H9 (cell line): ENCODE results near the gene KIR3DL3. TPM values are rescaled to one million over a fixed set of nuclear protein-coding genes. Genes with fewer than 3 reads are reported as not detected.

Experiments used
- DNase-seq: peaks from one replicate; pipeline ENCODE4 v3.0.0-alpha.2; 2017
- H2AFZ ChIP-seq: one replicate; pipeline ENCODE4 v1.6.1; 2013; ENCODE audit warnings: mild to moderate bottlenecking, low read length, control low read depth, moderate library complexity
- H2AK5ac ChIP-seq: 2 replicates; pipeline ENCODE4 v1.6.1; 2013; ENCODE audit warnings: low read length, control low read depth, mixed read lengths; ENCODE audit not compliant: insufficient read length
- H2BK120ac ChIP-seq: one replicate; pipeline ENCODE4 v1.6.1; 2013; ENCODE audit warnings: low read depth, mild to moderate bottlenecking, low read length, control low read depth, inconsistent platforms; ENCODE audit not compliant: poor library complexity, severe bottlenecking
- H2BK12ac ChIP-seq: 2 replicates; pipeline ENCODE4 v1.6.1; 2013; ENCODE audit warnings: low read length, control low read depth, mixed read lengths, low read depth; ENCODE audit not compliant: insufficient read length
- H2BK15ac ChIP-seq: 2 replicates; pipeline ENCODE4 v1.6.1; 2013; ENCODE audit warnings: low read depth, low read length, control low read depth
- H2BK20ac ChIP-seq: one replicate; pipeline ENCODE4 v1.6.1; 2013; ENCODE audit warnings: low read depth, mild to moderate bottlenecking, low read length, control low read depth, inconsistent platforms; ENCODE audit not compliant: poor library complexity, severe bottlenecking
- H2BK5ac ChIP-seq: 2 replicates; pipeline ENCODE4 v1.6.1; 2013; ENCODE audit warnings: low read length, control low read depth, mixed read lengths; ENCODE audit not compliant: insufficient read length
- H3K14ac ChIP-seq: 2 replicates; pipeline ENCODE4 v1.6.1; 2013; ENCODE audit warnings: low read length, control low read depth; ENCODE audit not compliant: insufficient read depth
- H3K18ac ChIP-seq: 2 replicates; pipeline ENCODE4 v1.6.1; 2013; ENCODE audit warnings: low read depth, mild to moderate bottlenecking, mixed read lengths, low read length, control low read depth; ENCODE audit not compliant: insufficient read length
- H3K23ac ChIP-seq: 2 replicates; pipeline ENCODE4 v1.6.1; 2013; ENCODE audit warnings: low read length, control low read depth, mixed read lengths, low read depth; ENCODE audit not compliant: insufficient read length
- H3K23me2 ChIP-seq: 2 replicates; pipeline ENCODE4 v1.6.1; 2013; ENCODE audit warnings: low read depth, mild to moderate bottlenecking, mixed read lengths, low read length, control low read depth; ENCODE audit not compliant: insufficient read length, poor library complexity, severe bottlenecking
- H3K27ac ChIP-seq: 2 replicates; pipeline ENCODE4 v1.5.1; 2013; ENCODE audit warnings: low read length, control low read depth, mixed read lengths, low read depth; ENCODE audit not compliant: insufficient read length
- H3K27me3 ChIP-seq: 2 replicates; pipeline ENCODE4 v1.6.1; 2013; ENCODE audit warnings: low read length, control low read depth, inconsistent platforms; ENCODE audit not compliant: insufficient read depth
- H3K4ac ChIP-seq: 2 replicates; pipeline ENCODE4 v1.6.1; 2013; ENCODE audit warnings: low read depth, mild to moderate bottlenecking, control low read depth, inconsistent platforms, low read length, moderate library complexity
- H3K4me1 ChIP-seq: 2 replicates; pipeline ENCODE4 v1.6.1; 2013; ENCODE audit warnings: low read length, control low read depth, inconsistent platforms; ENCODE audit not compliant: insufficient read depth
- H3K4me2 ChIP-seq: 2 replicates; pipeline ENCODE4 v1.6.1; 2013; ENCODE audit warnings: low read length, control low read depth, mixed read lengths; ENCODE audit not compliant: insufficient read length, insufficient read depth
- H3K56ac ChIP-seq: 2 replicates; pipeline ENCODE4 v1.6.1; 2013; ENCODE audit warnings: low read depth, mild to moderate bottlenecking, mixed read lengths, low read length, control low read depth; ENCODE audit not compliant: insufficient read length
- H3K79me1 ChIP-seq: 2 replicates; pipeline ENCODE4 v1.6.1; 2013; ENCODE audit warnings: low read depth, mild to moderate bottlenecking, moderate library complexity, low read length, control low read depth, inconsistent platforms; ENCODE audit not compliant: insufficient read depth, poor library complexity, severe bottlenecking
- H3K79me2 ChIP-seq: 2 replicates; pipeline ENCODE4 v1.6.1; 2013; ENCODE audit warnings: low read length, control low read depth, inconsistent platforms; ENCODE audit not compliant: insufficient read depth
- H3K9ac ChIP-seq: 2 replicates; pipeline ENCODE4 v1.6.1; 2013; ENCODE audit warnings: low read length, control low read depth, mixed read lengths; ENCODE audit not compliant: insufficient read length; ENCODE audit errors: extremely low read depth
- H3K9me3 ChIP-seq: one replicate; pipeline ENCODE4 v1.6.1; 2013; ENCODE audit warnings: low read depth, low read length, inconsistent platforms; ENCODE audit not compliant: control insufficient read depth
- H3T11ph ChIP-seq: one replicate; pipeline ENCODE4 v1.6.1; 2013; ENCODE audit warnings: mild to moderate bottlenecking, low read length, control low read depth, inconsistent platforms
- H4K20me1 ChIP-seq: one replicate; pipeline ENCODE4 v1.6.1; 2013; ENCODE audit not compliant: control insufficient read depth, insufficient read length, insufficient read depth
- H4K5ac ChIP-seq: 2 replicates; pipeline ENCODE4 v1.6.1; 2013; ENCODE audit warnings: low read depth, mild to moderate bottlenecking, mixed read lengths, low read length, control low read depth; ENCODE audit not compliant: insufficient read length
- H4K8ac ChIP-seq: replicated peaks from 2 replicates; pipeline ENCODE4 v1.6.1; 2013; ENCODE audit warnings: low read length, control low read depth, mixed read lengths, low read depth; ENCODE audit not compliant: insufficient read length
- H4K91ac ChIP-seq: 2 replicates; pipeline ENCODE4 v1.6.1; 2013; ENCODE audit warnings: low read depth, mild to moderate bottlenecking, moderate library complexity, mixed read lengths, low read length, control low read depth; ENCODE audit not compliant: insufficient read length
- H3K27ac Mint-ChIP-seq, 3 experiments: 2 replicates in 2 of 3; 3 replicates in 1 of 3; pipeline ENCODE4 v1.8.0; 2020 to 2021; ENCODE audit warnings: mixed read lengths in 3 of 3, mild to moderate bottlenecking in 1 of 3, moderate library complexity in 1 of 3
- H3K27me3 Mint-ChIP-seq: 2 replicates; pipeline ENCODE4 v1.8.0; 2021; ENCODE audit warnings: low read depth, mild to moderate bottlenecking, moderate library complexity, mixed read lengths
- H3K36me3 Mint-ChIP-seq, 3 experiments: 2 replicates in 2 of 3; 3 replicates in 1 of 3; pipeline ENCODE4 v1.8.0; 2020 to 2021; ENCODE audit warnings: low read depth in 3 of 3, mixed read lengths in 3 of 3; ENCODE audit not compliant: insufficient read depth in 1 of 3
- H3K4me1 Mint-ChIP-seq, 2 experiments: 2 replicates each; pipeline ENCODE4 v1.8.0; 2020; ENCODE audit warnings: mixed read lengths in 2 of 2
- H3K4me3 Mint-ChIP-seq, 2 experiments: 2 replicates in 1 of 2; 3 replicates in 1 of 2; pipeline ENCODE4 v1.8.0; 2020 to 2021; ENCODE audit warnings: mild to moderate bottlenecking in 2 of 2, mixed read lengths in 2 of 2, moderate library complexity in 1 of 2
- H3K9me3 Mint-ChIP-seq, 2 experiments: 2 replicates in 1 of 2; 3 replicates in 1 of 2; pipeline ENCODE4 v1.8.0; 2020; ENCODE audit warnings: mild to moderate bottlenecking in 2 of 2, mixed read lengths in 2 of 2, moderate library complexity in 1 of 2
- CTCF ChIP-seq: fragments of 200-600 bp; sonication (generic); conservative IDR thresholded peaks from 3 replicates; pipeline ENCODE4 v1.8.0; 2021; ENCODE audit warnings: antibody characterized with exemption, mild to moderate bottlenecking
- WGBS: extraction: QIAGEN DNeasy Blood & Tissue Kit; methylation state at CpG from one replicate; pipeline ENCODE4 v1.1.7; 2013; ENCODE audit warnings: missing lambda C conversion rate, low lambda C conversion rate, mixed read lengths; ENCODE audit not compliant: insufficient read length; ENCODE audit errors: extremely low coverage; 5-methylcytosine and 5-hydroxymethylcytosine counted together
- total RNA-seq: library from RNA; stranded (reverse); gene quantifications from 2 replicates; pipeline ENCODE4 v1.2.1, GENCODE V29; 2021

KIR3DL3 gene
- total RNA-seq, 1 experiment from 2014 or later: not detected

- Mint-ChIP-seq H3K27me3 (peaks cover 8% of the 10 kb centered on the region), H3K36me3 (peaks cover 15 to 45% (median 22%) of the 10 kb centered on the region in 3 experiments), H3K4me3 (no peak overlapping the region), H3K27ac (no peak overlapping the region), H3K4me1 (no peaks in the 10 kb centered on the region), H3K9me3 (peaks cover 95 to 98% of the 10 kb centered on the region in 2 experiments)
- Histone ChIP-seq H3K27me3 (no peaks in the 10 kb centered on the region), H3K4me1 (no peaks in the 10 kb centered on the region), H2BK15ac (no peak overlapping the region), H2BK5ac (no peak overlapping the region), H4K91ac (no peak overlapping the region), H2BK12ac (no peak overlapping the region), H4K20me1 (no peaks in the 10 kb centered on the region), H3K79me1 (no peaks in the 10 kb centered on the region), H3K27ac (no peak overlapping the region), H3K14ac (no peak overlapping the region), H3K4me2 (no peak overlapping the region), H3K79me2 (no peaks in the 10 kb centered on the region), H2BK120ac (no peak overlapping the region), H2AK5ac (no peak overlapping the region), H3K4ac (no peak overlapping the region), H3T11ph (no peak overlapping the region), H4K5ac (no peak overlapping the region), H3K9me3 (peaks cover 94% of the 10 kb centered on the region), H3K23me2 (no peaks in the 10 kb centered on the region), H2BK20ac (no peak overlapping the region), H3K23ac (no peak overlapping the region), H2AFZ (no peak overlapping the region), H3K9ac (no peak overlapping the region), H4K8ac (no peak overlapping the region), H3K18ac (no peak overlapping the region), H3K56ac (no peak overlapping the region)
- WGBS: no CpG with 5 or more reads among the region's 15 CpGs
- DNase-seq: no peak
- no peak for TF ChIP-seq CTCF
These were observed 5.4 kb downstream of the KIR3DL3 start for GRCh38 chr19:54729416-54730188.
